ENCODE results near the gene MUSTN1. TPM values are rescaled to one million over a fixed set of nuclear protein-coding genes. Genes with fewer than 3 reads are reported as not detected.

The MUSTN1 gene
- polyA plus RNA-seq, 1 donor, result 203 TPM

DNA sequence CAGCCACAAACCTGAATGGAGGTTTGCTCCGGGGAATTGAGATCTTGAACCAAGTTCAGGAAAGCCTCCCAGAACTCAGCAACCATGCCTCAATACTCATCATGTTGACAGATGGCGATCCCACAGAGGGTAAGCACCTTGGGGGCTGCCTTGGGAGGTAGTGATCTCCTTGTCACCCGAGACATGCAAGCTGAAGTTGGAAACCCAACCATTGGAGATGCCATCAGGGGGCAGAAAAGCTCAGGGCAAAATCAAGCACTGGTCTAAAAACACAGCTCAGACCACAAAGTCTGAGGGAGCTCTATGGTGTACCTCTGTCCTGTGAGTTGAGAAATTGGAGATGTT, 51.6 kb downstream of the MUSTN1 start:
- DNase-seq, result no peak

Other genes starting within 250 kb of the MUSTN1 start
- 52.6 TPM for gene PBRM1, start 149.1 kb downstream of the MUSTN1 start, polyA plus RNA-seq (ENCODE audit: insufficient read length)
- 72.9 TPM for gene GNL3, start 149.0 kb downstream of the MUSTN1 start, polyA plus RNA-seq (ENCODE audit: insufficient read length)
- gene GLT8D1, start 129.2 kb downstream of the MUSTN1 start, polyA plus RNA-seq (ENCODE audit: insufficient read length), result 54.8 TPM
- 79.2 TPM for gene SPCS1, start 128.9 kb downstream of the MUSTN1 start, polyA plus RNA-seq (ENCODE audit: insufficient read length)
- gene NEK4, start 64.1 kb downstream of the MUSTN1 start, polyA plus RNA-seq (ENCODE audit: insufficient read length), result 11.0 TPM
- 0.13 TPM for gene ITIH1, start 57.4 kb downstream of the MUSTN1 start, polyA plus RNA-seq (ENCODE audit: insufficient read length)
- 1.1 TPM for gene ITIH3, start 40.2 kb downstream of the MUSTN1 start, polyA plus RNA-seq (ENCODE audit: insufficient read length)
- 38.3 TPM for gene ITIH4, start 4.3 kb downstream of the MUSTN1 start, polyA plus RNA-seq (ENCODE audit: insufficient read length)
- gene STIMATE, start 62.5 kb upstream of the MUSTN1 start, polyA plus RNA-seq (ENCODE audit: insufficient read length), result 7.5 TPM
- 7.4 TPM for gene SFMBT1, start 211.1 kb upstream of the MUSTN1 start, polyA plus RNA-seq (ENCODE audit: insufficient read length)